Embryonic facial prominence (tissue), 1 donor: Measurements from ENCODE around the gene SCGB1D2.
"Not testable (repeated sequence)": the region's sequence is repeated elsewhere in the genome, so short reads cannot be mapped to it uniquely, and the experiment has no call there.

Experiments
- DNase-seq: peaks from one replicate; pipeline ENCODE4 v3.0.0-alpha.2; 2016; ENCODE audit errors: extremely low spot score

Gene SCGB1D2

GRCh38 chr11:62242021-62242420 is at the start of gene SCGB1D2:
Gene SCGB1D2, plus strand, starts transcription at chr11:62242239. Its CDS starts 69 bp downstream, at chr11:62242308.
- no peak for DNase-seq

GRCh38 chr11:62193952-62194351 is 48.1 kb upstream of the SCGB1D2 start:
- no peak for DNase-seq

- not testable (repeated sequence) for DNase-seq
Measured at GRCh38 chr11:62195010-62195409, 47.0 kb upstream of the SCGB1D2 start.

DNA sequence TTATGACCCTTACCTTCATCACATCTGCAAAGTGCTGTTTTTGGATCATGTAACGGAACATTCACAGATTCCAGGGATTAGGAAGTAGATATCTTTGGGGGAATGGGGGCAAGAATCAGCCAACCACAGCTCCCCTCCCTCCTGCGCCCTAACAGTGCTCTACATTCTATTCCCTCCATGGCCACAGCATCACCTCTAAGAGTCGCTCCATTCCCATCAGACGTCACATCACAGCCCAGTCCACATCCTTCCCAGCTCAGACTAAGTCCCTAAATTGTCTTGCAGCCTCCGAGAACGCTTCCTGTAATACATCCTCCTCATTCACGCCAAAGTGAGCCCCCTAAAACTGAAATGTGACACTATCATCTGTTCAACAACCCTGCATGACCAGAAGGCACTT is 46.1 kb upstream of the SCGB1D2 start:
- no peak for DNase-seq

GRCh38 chr11:62197400-62197799 is 44.6 kb upstream of the SCGB1D2 start:
- DNase-seq = not testable (repeated sequence)

DNA sequence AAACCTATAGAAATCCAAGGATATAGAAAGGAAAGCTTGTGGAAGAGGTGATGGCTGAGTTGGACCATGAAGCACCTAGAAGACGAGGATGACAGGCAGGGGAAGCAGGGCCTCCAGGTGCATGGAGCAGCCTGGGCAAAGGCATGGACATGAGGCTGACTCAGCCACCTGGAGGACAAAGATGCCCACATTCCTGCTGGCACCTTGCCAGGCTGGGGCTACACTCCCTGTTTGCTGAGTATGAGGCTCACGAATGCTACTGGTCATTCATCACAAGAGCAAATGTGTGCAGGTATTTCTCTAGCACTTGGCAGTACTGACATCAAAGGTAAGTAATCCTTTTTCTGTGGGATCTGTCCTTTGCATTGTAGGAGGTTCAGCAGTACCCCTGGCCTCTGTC is 40.7 kb upstream of the SCGB1D2 start:
- DNase-seq = no peak

DNA sequence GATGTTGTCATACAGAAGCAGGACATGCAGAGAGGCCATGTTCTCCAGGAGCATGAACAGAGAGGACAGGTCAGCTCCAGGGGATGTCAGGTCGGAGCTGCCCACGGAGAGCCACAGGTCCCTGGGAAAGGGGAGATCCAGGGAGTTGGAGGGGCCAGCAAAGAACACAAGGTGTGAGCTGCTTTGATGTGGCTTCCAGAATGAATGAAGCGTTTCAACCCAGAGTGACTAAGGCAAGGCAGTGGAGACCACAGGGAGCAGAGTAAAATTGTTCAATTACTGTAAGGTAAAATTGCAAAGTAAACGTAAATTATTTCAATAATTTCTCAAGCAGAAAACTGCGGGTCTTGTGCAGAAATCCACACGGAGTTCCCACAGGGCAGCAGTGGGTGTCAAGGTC is 39.1 kb upstream of the SCGB1D2 start:
- DNase-seq = no peak

- DNase-seq = no peak
Measured at GRCh38 chr11:62204430-62204829, 37.6 kb upstream of the SCGB1D2 start.

- no peak for DNase-seq
Measured at GRCh38 chr11:62205441-62205840, 36.6 kb upstream of the SCGB1D2 start.

DNA sequence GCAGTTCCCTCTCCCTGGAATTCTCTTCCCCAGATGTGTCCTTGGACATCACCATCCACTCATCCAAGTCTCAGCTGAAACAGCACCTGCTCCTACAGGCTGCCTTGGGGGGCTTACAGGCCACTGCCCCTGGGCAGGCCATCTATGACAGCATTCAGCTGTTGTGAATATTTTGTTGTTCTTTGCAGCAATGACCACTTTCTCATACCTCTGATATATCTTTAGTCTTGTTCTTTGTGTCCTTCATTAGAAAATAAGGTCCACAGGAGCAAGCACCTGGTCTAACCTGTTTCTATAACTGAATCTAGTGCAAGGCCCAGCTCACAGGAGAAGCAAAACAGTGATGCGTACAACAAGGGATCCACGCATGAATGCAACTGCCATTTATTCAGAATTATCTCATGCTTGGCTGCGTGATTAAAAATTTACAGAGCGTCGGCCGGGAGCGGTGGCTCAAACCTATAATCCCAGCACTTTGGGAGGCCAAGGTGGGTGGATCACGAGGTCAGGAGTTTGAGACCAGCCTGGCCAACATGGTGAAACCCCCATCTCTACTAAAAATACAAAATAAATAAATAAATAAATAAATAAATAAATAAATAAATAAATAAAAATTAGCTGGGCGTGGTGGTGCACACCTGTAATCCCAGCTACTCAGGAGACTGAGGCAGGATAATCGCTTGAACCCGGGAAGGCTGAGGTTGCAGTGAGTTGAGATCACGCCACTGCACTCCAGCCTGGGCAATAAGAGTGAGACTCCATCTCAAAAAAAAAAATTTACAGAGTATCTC is 35.6 kb upstream of the SCGB1D2 start:
- DNase-seq = not testable (repeated sequence)

- DNase-seq = no peak
Measured at GRCh38 chr11:62208785-62209144, 33.3 kb upstream of the SCGB1D2 start.

DNA sequence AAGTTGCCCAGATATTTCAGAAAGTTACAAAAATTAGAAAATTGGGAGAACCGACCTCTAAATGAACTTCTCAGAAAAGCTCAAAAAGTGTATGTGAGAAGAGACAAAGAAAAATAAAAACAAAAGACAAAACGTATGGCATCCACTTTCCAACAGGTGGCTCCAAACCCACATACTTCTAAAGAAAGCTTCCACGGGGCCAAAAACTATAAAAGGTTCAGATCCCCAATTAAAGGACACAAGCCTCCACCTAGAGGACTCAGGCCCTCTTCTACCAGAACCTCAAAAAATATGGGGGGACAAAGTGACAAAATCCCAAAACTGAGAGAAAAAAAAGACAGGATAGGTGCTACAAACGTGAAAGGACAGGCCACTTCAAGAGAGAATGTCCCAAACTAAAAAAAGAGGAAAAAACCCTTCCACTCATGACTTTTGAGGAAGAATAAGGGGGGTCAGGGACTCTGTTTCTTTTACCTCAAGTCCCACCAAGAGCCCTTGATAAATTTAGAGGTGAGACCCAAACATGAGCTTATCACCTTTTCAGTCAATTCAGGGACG is 24.8 kb upstream of the SCGB1D2 start:
- DNase-seq = no peak

DNA sequence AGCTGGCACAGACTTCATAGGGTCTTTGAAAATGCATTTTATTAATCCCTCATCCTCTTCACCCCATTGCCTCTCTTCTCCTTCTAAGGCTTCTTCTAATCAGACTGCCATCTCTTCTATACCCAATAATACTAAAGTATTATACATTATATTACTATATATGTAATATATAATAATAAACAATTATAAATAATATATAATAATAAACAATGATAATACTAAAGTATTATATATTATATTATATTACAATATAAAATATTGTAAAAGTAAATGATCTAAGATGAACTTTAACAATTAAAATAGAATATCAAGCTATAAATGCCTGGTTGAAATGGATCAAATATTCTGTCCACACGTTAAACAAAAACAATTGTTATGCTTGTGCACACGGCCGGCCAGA is 20.5 kb upstream of the SCGB1D2 start:
- DNase-seq = no peak

GRCh38 chr11:62223095-62223494 is 18.9 kb upstream of the SCGB1D2 start:
- DNase-seq = no peak

- no peak for DNase-seq
Measured at GRCh38 chr11:62233730-62234129, 8.3 kb upstream of the SCGB1D2 start.

DNA sequence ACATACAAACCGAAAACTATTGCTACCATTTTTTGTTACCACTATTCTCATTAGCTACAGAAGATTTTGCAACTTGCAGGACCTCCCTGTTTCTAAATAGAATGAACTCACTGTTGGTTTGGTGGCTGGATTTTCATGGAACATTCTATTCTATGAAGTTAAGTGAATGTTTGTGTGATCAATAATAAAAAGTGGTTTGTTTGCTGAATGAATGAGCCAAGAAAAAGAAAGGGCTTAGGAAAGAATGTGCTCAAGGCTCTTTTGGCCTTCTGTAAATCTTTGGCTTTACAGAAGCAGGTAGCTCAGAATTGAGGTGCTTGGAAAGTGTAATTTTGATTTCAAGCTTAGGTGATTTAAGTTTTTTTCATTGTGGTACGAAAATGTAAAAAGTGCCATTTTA is 5.9 kb upstream of the SCGB1D2 start:
- no peak for DNase-seq

GRCh38 chr11:62237499-62237898 is 4.5 kb upstream of the SCGB1D2 start:
- no peak for DNase-seq

DNA sequence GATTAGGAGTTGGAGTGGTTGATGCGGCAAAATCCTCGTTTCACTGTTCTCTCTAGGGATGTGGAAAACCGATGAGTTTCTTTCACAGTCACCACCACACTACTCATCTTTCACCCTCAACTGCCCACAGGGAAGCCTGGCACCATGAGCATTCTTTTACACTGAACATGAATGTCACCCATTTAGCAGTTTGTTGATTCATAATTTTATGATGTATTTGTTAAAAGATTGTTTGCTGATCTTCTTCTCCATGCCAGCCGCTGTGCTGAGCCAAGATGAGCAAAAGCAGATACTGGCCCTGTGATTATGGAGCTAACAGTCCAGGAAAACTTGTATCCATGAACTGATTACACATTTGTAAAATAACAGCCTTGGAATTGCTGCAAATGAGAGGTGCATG is 3.9 kb upstream of the SCGB1D2 start:
- no peak for DNase-seq

DNA sequence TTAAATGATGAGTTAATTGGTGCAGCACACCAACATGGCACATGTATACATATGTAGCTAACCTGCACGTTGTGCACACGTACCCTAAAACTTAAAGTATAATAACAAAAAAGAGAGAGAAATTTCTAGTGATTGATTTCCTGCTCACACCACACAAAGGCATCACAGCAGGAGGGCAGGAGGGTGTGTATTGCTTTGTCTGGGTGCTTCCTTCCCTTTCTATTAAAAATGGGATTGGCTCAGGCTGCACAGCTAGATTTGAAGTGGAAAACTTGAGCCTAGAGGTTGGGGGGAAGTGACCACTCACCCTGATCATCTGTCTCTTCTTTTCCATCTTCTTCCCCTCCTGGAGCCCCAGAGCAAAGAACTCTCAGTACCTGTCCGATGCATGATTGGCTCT is 944 bp upstream of the SCGB1D2 start:
- no peak for DNase-seq

- no peak for DNase-seq
Measured at GRCh38 chr11:62245271-62245753, 3.3 kb downstream of the SCGB1D2 start.

DNA sequence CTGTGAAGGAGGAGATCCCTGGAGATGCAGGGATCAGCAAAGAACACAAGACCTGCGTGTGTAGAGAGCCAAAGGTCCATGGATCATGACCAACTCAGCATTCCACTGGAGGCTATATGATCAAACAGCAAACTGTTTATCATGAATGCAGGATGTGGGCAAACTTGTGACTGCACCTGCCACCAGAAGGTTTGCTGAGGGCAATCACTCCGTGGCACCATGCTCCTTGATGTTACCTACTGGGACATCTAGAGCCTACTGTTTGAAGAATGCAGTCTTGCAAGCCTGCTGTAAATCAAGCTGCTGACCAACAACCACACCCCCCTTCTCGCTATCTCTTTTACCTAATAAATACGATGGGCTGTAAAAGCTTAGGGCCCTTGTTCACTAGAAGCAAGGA is 9.7 kb downstream of the SCGB1D2 start:
- DNase-seq = no peak

- no peak for DNase-seq
Measured at GRCh38 chr11:62253999-62254542, 12.0 kb downstream of the SCGB1D2 start.

DNA sequence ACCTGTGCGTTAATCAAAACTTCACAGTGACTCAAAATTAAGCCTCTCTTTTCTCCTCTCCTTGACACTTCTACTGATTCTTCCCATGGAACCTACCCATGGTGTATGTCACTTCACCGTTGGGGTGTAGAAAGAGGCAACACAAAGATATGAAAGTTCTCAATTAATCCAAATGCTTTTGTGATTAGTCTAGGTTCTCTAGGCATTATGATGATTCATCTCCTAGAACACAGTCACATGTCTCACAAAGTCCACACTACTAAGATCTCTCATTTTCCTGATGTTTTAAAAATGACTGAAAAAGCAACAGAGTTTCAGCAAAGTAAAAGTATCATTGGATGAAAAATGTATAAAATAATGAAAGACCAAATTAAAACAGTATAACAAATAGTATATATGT is 14.2 kb downstream of the SCGB1D2 start:
- no peak for DNase-seq
